Vagina (tissue), 2 donors: ENCODE results near the gene GAN.

ENCODE experiments used
- POLR2A ChIP-seq, 2 donors: fragments of 450-650 bp; IDR thresholded peaks; one replicate each; pipeline ENCODE4 v1.6.1; 2017; ENCODE audit warnings: antibody characterized with exemption in 2 of 2, mild to moderate bottlenecking in 2 of 2, moderate library complexity in 2 of 2
- POLR2AphosphoS5 ChIP-seq, 2 donors: sonication (generic); formaldehyde crosslinking; IDR thresholded peaks; one replicate each; pipeline ENCODE4 v1.9.0; 2017; ENCODE audit warnings: antibody characterized with exemption in 2 of 2, mild to moderate bottlenecking in 2 of 2, low read depth in 1 of 2; ENCODE audit not compliant: insufficient read depth in 1 of 2
- TF ChIP-seq, protein P1 (sequence below), 3 experiments: fragments of 450-650 bp in 2 of 3; fragments of 200-600 bp in 1 of 3; sonication (generic) in 1 of 3; IDR thresholded peaks; one replicate each; pipeline ENCODE4 v1.5.1; 2017 to 2019; ENCODE audit warnings: antibody characterized with exemption in 3 of 3, mild to moderate bottlenecking in 2 of 3, moderate library complexity in 2 of 3

GRCh38 chr16:81296631-81297030 is 18.1 kb upstream of the GAN start:
- TF ChIP-seq POLR2AphosphoS5 (IDR thresholded peaks at IDR 0.05; ENCODE audit: insufficient read depth in 1 of 2, low read depth in 1 of 2) (no peak), POLR2A (IDR thresholded peaks at IDR 0.05) (no peak)
- TF ChIP-seq, protein P1, sequence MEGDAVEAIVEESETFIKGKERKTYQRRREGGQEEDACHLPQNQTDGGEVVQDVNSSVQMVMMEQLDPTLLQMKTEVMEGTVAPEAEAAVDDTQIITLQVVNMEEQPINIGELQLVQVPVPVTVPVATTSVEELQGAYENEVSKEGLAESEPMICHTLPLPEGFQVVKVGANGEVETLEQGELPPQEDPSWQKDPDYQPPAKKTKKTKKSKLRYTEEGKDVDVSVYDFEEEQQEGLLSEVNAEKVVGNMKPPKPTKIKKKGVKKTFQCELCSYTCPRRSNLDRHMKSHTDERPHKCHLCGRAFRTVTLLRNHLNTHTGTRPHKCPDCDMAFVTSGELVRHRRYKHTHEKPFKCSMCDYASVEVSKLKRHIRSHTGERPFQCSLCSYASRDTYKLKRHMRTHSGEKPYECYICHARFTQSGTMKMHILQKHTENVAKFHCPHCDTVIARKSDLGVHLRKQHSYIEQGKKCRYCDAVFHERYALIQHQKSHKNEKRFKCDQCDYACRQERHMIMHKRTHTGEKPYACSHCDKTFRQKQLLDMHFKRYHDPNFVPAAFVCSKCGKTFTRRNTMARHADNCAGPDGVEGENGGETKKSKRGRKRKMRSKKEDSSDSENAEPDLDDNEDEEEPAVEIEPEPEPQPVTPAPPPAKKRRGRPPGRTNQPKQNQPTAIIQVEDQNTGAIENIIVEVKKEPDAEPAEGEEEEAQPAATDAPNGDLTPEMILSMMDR (IDR thresholded peaks at IDR 0.05): no peak
